Hepatocyte (in vitro differentiated cells): Measurements from ENCODE around the gene PLD2.

Source experiments
- EZH2 ChIP-seq: fragments of 200-600 bp; sonication (generic); IDR thresholded peaks from 2 replicates; pipeline ENCODE4 v1.6.1; 2016; ENCODE audit warnings: antibody characterized with exemption, mild to moderate bottlenecking, borderline replicate concordance
- EZH2phosphoT487 ChIP-seq: fragments of 200-600 bp; sonication (generic); IDR thresholded peaks from one replicate; pipeline ENCODE4 v1.6.1; 2018; ENCODE audit warnings: antibody characterized with exemption, mild to moderate bottlenecking, low read depth, moderate library complexity; ENCODE audit not compliant: unreplicated experiment, severe bottlenecking
- TF ChIP-seq, protein P1 (sequence below): fragments of 200-600 bp; sonication (generic); IDR thresholded peaks from 2 replicates; pipeline ENCODE4 v1.5.1; 2016; ENCODE audit warnings: antibody characterized with exemption, mild to moderate bottlenecking; ENCODE audit not compliant: poor library complexity

DNA sequence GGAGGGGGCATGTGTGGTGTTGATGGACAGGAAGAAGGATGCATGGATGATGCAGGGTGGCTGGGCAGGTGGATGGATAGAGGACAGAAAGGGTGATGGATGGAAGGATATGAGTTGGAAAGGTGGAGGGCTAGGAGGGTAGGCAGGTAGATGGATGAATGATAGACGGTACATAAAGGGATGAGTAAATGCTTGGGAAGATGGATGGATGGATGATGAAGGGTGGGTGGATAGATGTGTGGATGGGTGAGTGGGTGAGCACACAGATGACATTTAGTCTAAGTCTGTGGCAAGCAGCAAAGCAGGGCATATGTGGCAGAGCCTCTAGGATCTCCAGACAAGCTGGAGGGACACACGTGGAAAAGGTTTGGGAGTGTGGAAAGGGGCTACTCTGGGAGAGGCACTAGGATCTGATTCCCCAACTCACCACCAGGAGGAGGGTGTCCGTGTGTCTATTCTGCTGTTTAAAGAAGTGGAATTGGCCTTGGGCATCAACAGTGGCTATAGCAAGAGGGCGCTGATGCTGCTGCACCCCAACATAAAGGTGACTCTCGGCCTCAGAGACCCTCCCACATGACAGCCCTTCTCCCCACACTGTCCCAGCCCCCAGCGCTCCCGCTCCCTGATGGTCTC, 8.2 kb downstream of the PLD2 start:
- TF ChIP-seq, protein P1, sequence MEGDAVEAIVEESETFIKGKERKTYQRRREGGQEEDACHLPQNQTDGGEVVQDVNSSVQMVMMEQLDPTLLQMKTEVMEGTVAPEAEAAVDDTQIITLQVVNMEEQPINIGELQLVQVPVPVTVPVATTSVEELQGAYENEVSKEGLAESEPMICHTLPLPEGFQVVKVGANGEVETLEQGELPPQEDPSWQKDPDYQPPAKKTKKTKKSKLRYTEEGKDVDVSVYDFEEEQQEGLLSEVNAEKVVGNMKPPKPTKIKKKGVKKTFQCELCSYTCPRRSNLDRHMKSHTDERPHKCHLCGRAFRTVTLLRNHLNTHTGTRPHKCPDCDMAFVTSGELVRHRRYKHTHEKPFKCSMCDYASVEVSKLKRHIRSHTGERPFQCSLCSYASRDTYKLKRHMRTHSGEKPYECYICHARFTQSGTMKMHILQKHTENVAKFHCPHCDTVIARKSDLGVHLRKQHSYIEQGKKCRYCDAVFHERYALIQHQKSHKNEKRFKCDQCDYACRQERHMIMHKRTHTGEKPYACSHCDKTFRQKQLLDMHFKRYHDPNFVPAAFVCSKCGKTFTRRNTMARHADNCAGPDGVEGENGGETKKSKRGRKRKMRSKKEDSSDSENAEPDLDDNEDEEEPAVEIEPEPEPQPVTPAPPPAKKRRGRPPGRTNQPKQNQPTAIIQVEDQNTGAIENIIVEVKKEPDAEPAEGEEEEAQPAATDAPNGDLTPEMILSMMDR = no peak
- TF ChIP-seq EZH2 (no peak), EZH2phosphoT487 (no peak)
